ENCODE measurements around the gene CAB39L. TPM values are rescaled to one million over a fixed set of nuclear protein-coding genes. Genes with fewer than 3 reads are reported as not detected.

CAB39L gene
- total and polyA plus RNA-seq, 2 of the 4 experiments (the other 2 are of a cell fraction): 8.5 to 16.7 TPM

DNA sequence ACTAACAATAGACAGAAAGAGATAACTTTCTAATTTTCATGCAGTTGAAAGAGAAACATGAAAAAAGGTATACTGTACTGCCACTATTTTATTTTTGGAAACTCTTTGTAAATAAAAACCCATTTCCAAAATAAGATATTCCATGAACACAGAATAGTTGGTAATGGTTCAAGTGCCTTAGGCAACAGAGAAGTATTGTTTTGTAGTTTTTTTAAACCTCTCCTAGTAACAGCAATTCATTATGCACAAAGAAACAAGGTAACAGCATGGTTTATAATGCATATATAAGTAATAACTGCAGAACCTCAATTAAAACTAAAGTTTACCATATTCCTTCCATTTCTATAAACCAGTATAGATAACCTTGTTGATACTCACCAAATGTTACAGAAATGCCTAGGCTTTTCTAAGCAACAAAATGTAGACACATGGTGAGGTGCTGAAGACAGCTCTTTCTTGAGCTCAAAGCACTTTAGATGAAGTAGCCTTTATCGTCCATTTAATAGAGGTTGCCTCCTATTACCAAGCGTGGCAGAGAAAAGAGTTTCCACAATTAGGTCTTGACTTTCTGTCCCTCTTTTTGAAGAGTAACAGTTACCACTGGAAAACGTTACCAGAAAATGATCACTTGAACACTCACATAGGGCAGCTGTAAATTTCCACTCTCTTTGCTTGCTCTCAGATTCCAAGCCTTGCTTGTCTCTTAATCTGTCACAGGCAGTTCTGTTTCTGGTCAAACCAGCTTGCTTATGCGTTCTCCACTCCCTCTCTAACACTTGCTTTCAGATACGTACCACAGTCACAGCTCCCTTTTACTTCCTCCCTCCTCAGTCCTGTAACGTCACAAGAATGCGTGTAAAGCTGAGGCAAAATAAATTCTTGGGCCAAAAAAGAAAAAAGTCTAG is 42.9 kb downstream of the CAB39L start:
- H3K14ac ChIP-seq (replicated peaks; ENCODE audit: low read depth, low read length): peak overlapping the region; percentile 48
- peaks cover 2% of the 10 kb centered on the region; the same call in 1 of the 2 replicates for H3K4me1 ChIP-seq (ENCODE audit: control insufficient read depth, insufficient read depth, low read length)
- H2AFZ ChIP-seq (replicated peaks; ENCODE audit: low read length, poor library complexity): peak overlapping the region; percentile 78
- no TSS peak for BruUV-seq (replicated peaks)
- peak overlapping the region; percentile 85 for H3K56ac ChIP-seq (ENCODE audit: extremely low read depth, insufficient read depth, low read length)
- H3K18ac ChIP-seq (ENCODE audit: low read depth, low read length): peak overlapping the region; percentile 74; the same call in 1 of the 2 replicates
- H3K4me3 ChIP-seq (ENCODE audit: insufficient read depth, low read depth, low read length): peak overlapping the region; percentile 54; the same call in 1 of the 2 replicates
- H4K8ac ChIP-seq (ENCODE audit: low read depth in 2 of 2, low read length in 2 of 2): peak overlapping the region in 1 of 2 experiments; percentile 51; a peak in 1 of 4 replicates
- H4K20me1 ChIP-seq (ENCODE audit: insufficient read depth, low read length): no peaks in the 10 kb centered on the region
- peaks cover 6% of the 10 kb centered on the region for H3K9me3 ChIP-seq (ENCODE audit: control insufficient read depth, insufficient read depth, low read length)
- peak overlapping the region; percentile 90 for H2BK5ac ChIP-seq (ENCODE audit: low read depth, low read length, poor library complexity, severe bottlenecking)
- no peak overlapping the region for H4K91ac ChIP-seq (ENCODE audit: insufficient read depth, low read depth, low read length)
- 0 out of 2 replicates have a peak, but pooled peaks cover 3% of the 10 kb centered on the region for H3K9me1 ChIP-seq (ENCODE audit: insufficient read depth, low read length)
- CTCF ChIA-PET: no interaction called here
- peak overlapping the region; percentile 72; the same call in 1 of the 2 replicates for H3K9ac ChIP-seq (ENCODE audit: low read depth, low read length)
- peak overlapping the region; percentile 58 for H2BK120ac ChIP-seq (ENCODE audit: low read depth, low read length)
- H4K5ac ChIP-seq (ENCODE audit: low read depth, low read length): peak overlapping the region; percentile 13; the same call in 1 of the 2 replicates
- DNase-seq: peak; percentile 87
- POLR2A ChIA-PET (ENCODE audit: unreplicated experiment): interaction anchor here (0.6 kb wide), 1 partner anchor 1316 kb away, joined by 6 read pairs; no protein-coding TSS in a partner anchor
- intact Hi-C loops (cut with micrococcal nuclease) (no loop called here), in situ Hi-C loops (cut with MboI; ENCODE audit: low sequenced_read_pairs) (no loop called here), dilution Hi-C loops (cut with HindIII; ENCODE audit: low sequenced_read_pairs, unreplicated experiment) (no loop called here)
- H3K4me2 ChIP-seq (ENCODE audit: low read depth, low read length): peak overlapping the region; percentile 97
- TF ChIP-seq MXI1 (IDR thresholded peaks at IDR 0.05; ENCODE audit: borderline replicate concordance, low read depth, low read length) (0 out of 2 replicates have a peak, but pooled peaks have one; percentile 61), MAFK (IDR thresholded peaks at IDR 0.05; ENCODE audit: low read depth, low read length) (no peak), MAZ (IDR thresholded peaks at IDR 0.05; ENCODE audit: borderline replicate concordance, low read depth, low read length) (peak; percentile 33; the same call in 1 of the 2 replicates), NFE2L2 (IDR thresholded peaks at IDR 0.05; ENCODE audit: low read depth, low read length) (no peak)
- peak; percentile 98 for ATAC-seq (ENCODE audit: low read depth)
- peak overlapping the region; percentile 50 for H3K23ac ChIP-seq (ENCODE audit: low read depth, low read length)
- WGBS, 2 experiments (ENCODE audit: extremely low coverage in 2 of 2, insufficient read length in 1 of 2): 0% methylated on average over 2 of the region's 7 CpGs; no CpG with 5 or more reads in 1 of the 2 experiments
- peak overlapping the region; percentile 21 for H3K27ac ChIP-seq (ENCODE audit: insufficient read depth, low read length)
- H2BK15ac ChIP-seq (ENCODE audit: low read depth, low read length): peak overlapping the region; percentile 13; the same call in 2 of the 3 replicates
- no peak overlapping the region for H2AK9ac ChIP-seq (replicated peaks; ENCODE audit: low read depth, low read length, poor library complexity)
- no peaks in the 10 kb centered on the region for H3K36me3 ChIP-seq (ENCODE audit: control insufficient read depth, insufficient read depth, low read length)
- H2BK20ac ChIP-seq (ENCODE audit: low read depth, low read length): peak overlapping the region; percentile 72; the same call in 1 of the 2 replicates
- H2AK5ac ChIP-seq (ENCODE audit: low read depth, low read length): no peak overlapping the region
- no peaks in the 10 kb centered on the region for H3K27me3 ChIP-seq (ENCODE audit: control insufficient read depth, insufficient read depth, low read length)
- peak overlapping the region; percentile 49 for H3K4ac ChIP-seq (ENCODE audit: low read depth, low read length)
- peaks cover 0 to 7% of the 10 kb centered on the region in 2 experiments; a peak in 1 of 4 replicates for H3K79me1 ChIP-seq (ENCODE audit: low read depth in 1 of 2, low read length in 2 of 2)
